HG03378 (cell line): ENCODE data around the gene NR3C2.

Source experiments
- ATAC-seq: cut with Tn5 transposase; IDR thresholded peaks from one replicate; pipeline ENCODE4 v1.9.1; 2021; ENCODE audit warnings: mild to moderate bottlenecking, moderate library complexity; ENCODE audit not compliant: unreplicated experiment

Gene NR3C2

DNA sequence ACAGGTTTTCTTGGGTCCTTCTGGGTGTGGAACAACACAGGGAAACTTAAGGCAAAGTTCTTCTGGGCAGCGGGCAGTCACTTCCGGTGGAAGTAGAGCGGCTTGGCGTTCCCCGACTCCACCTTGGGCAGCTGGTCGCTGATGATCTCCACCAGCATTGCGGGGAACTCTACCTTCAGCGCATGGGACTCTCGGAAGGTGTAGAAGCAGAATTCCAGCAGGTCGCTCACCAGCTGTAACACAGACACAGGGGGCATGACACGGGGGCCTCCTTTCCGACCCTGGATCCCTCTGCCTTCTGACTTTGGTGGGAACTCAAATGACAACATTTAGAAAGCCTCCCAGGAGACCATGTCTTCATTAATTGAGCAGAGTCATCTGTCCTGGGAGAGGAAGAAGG is 360.9 kb downstream of the NR3C2 start:
- ATAC-seq = no peak

DNA sequence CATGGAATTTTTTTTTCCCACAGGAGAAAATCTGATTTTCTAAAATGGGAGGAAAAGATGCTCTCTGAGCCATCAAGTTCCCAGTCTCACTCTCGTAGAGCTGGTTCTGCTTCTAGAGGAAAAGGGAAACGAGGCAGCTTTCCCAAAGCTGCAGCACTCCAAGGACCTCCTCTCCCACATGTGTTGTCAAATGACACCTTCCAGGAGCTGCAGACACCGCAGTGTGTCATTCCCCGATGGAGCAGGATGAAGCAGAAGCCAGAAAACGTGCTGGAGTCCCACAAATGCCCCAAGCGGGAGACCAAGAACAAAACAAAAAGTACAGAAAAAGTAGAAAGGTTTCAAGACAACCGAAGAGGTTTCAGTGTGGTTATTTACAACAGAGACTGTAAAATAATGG is 362.3 kb downstream of the NR3C2 start:
- no peak for ATAC-seq

DNA sequence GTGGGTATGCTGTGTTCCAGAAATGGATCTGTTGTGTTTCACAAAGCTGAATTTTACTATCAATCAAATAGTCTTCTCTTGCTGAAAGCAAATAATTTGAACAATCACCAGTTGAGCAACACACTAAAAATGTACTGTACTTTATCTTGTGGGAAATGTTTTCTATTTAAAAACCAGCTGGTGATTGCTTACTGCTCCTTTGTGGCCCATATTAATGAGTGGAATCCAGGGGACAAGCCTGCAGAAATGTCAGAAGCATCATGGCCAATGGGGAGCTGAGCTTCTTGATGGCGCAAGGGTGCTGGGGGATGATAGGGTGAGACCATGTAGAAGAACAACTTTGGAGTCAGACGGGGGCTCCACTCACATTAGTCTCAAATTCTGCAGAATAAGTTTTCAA is 364.2 kb downstream of the NR3C2 start:
- no peak for ATAC-seq

GRCh38 chr4:148077581-148077980 is 364.6 kb downstream of the NR3C2 start:
- no peak for ATAC-seq

- no peak for ATAC-seq
Measured at GRCh38 chr4:148076964-148077363, 365.2 kb downstream of the NR3C2 start.

DNA sequence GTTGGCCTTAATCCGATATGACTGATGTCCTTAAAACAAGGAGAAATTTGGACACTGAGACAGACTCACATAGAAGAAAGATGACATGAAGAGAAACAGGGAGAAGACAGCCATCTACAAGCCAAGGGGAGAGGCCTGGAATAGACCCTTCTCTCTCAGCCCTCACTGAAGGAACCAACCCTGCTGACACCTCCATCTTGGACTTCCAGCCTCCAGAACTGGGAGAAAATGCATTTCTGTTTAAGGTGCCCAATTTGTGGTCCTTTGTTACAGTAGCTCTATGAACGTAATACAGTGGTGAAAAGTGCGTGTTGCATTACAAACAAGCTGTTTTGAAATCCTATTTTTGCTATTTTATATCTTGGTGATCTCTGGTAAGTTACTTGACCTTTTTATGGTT is 366.8 kb downstream of the NR3C2 start:
- ATAC-seq = no peak

DNA sequence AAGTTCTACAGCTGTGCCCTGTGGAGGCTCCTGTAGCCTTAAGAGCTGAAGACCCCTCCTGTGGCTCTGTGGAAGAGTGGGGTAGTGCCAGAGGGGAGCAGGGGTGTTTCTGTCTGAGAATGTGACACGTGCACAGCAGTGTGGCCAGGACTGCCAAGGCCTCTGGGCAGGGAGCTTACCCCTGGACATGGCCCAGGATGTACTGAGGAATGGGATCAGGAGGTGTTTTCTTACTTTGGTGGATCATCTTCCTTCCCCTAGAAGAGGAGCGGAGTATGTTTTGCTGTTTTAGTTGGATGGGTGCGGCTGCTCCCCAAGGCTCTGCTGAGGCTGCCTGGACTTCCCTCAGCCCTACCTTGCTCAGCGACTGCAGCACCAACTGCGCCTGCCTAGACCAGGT is 367.8 kb downstream of the NR3C2 start:
- ATAC-seq = no peak

GRCh38 chr4:148073349-148073748 is 368.9 kb downstream of the NR3C2 start:
- ATAC-seq = no peak

DNA sequence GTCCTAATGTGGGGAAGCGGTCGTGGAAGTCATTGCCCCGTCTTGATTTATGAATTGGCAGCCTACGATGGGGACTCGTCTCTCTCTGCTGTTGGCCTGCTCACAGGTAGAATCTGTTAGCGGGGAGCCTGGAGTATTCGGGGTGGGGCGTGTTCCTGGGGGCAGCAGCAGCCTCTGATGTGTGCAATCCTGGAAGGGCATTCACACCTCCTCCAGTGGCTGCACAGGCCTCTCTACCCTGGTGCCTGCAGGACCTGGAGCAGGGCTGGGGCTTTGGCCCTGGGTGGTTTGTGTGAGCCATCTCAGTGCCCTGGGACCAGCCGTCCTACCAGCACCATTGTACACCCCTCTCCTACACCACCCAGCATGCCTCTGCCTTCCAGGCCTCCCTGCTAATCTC is 369.4 kb downstream of the NR3C2 start:
- no peak for ATAC-seq

- ATAC-seq = no peak
Measured at GRCh38 chr4:148071009-148071408, 371.2 kb downstream of the NR3C2 start.

DNA sequence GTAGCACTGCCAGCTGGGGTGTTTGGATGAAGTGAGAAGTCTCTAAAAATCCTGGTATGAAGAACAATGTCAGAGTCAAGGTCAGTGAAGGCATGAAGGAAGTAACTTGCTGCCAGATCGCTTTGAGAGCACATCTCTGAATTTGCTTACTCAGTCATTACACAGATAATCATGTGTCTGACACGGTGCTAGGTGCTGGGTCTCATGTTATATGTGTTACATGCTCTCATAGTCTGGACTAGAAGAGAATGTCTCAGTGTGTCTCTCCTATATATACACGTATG is 372.4 kb downstream of the NR3C2 start:
- ATAC-seq = no peak

DNA sequence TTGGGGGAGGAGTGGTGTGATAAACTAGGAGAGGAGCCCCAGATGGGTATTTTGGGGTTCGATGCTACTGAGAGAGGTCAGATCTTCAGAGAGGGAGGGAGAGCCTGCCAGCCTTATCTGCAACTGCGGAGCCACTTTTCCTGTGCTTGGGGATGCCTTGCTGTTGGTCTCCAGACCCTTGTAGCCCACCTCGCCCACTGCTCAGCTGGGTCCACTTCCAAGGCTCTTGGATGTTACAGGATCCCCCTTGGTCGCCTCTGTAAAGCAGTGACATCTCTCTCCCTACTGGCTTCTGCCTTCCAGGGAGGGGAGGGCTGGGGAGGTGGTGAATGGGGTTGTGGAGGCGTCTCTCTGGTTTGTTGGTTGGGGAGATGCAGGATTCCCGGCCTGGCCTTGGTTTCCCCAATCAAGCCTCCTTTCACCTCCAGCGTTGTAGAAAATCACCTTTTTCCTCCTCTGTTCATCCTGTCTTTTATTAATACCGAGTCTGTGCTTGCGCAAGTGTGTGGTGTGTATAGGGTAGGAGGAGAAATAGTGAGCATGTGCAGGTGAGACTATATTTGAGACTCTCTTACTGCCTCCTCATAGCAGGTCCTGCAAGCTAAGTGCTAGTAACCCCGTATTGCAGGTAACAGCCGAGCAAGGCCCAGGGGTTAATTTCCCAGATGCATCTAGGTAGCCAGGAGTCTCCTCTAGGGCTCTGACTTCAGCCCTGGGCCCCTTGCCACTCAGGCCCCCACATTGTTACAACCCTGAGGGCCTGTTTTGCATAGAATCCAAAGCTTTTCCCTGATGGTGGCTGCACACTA is 372.9 kb downstream of the NR3C2 start:
- no peak for ATAC-seq

DNA sequence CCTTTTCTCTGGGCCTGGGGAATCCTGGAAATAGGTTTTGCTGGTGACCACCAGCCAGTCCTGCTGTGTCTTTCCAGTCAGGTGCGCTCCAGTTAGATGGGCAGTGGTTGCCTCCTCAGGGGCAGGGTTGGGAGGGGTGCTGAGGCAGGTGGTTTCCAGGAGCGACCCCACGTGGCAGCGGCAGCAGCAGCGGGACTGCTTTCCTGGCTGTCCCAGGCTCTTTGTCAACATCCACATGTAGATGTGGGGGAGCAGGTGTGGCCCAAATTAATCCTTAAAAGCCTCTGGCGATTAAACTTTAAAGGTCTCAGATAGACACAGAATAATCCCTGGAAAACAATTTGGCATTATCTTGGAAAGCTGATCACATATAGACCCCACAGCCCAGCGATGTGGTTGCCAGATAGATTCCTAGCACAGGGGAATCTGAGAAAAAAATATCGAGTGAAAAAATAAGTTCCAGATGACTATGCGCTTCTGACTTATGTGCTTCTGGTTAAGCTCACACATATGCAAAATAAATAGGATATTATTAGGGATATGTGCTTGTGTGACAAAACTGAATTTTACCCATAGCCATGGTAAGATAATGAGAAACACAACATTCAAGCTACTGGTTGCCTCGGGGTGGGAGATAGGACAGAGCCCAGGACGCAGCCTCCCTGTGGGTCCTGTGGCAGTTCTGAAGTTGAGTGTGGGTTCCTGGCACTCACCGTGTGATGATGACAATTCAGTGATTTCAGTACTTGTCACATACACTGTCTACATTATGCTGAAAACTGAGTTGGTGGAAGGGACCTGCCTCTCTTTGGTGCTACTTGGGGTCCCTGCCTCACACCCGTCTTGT is 373.9 kb downstream of the NR3C2 start:
- ATAC-seq = no peak

DNA sequence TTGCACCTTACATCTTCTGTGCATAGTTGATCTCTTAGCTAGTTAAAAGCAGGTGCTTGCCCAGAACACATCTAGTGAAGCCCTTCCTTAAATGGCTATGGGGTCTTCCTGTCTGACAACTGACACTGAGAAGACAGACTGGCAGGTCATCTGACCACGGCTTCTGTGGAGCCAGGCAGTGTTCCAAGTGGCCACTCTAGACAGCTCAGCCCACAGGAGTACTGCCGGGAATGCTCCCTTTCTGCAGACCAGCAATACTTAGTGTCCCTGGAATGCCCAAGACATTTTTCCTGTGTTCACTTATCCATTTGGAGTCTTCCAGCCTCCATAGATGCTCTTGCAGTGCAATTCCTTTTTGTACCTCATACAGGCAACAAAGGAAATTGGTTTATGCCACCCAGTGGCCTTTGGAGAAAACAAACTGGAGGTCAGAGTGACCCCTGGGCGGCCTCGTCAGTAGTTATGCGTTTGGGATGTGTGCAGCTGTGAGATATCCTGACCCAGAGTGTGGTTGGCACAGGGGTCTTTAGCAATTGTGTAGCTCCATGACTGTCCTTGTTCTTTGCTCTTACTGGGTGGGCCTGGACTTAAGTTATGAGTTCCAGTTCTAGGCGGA is 374.8 kb downstream of the NR3C2 start:
- ATAC-seq = no peak

DNA sequence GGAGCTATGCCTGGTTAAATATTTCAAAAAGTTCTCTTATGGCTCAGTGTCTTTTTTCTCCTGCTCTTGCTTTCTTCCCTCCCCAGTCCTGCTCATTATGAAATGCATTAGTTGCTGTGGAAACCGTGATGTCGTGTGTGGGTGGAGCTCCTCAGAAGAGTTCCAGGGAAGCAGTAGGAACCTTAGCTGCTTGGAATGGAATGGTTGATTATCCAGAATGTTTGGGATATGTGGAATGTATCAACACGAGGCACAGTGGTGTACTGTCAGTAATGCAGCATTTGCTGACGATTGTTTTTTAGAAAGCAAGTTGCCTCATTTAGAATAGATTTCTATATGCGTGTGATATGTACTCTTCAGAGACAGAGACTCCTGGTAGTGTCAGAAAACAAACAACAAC is 377.1 kb downstream of the NR3C2 start:
- ATAC-seq = no peak

DNA sequence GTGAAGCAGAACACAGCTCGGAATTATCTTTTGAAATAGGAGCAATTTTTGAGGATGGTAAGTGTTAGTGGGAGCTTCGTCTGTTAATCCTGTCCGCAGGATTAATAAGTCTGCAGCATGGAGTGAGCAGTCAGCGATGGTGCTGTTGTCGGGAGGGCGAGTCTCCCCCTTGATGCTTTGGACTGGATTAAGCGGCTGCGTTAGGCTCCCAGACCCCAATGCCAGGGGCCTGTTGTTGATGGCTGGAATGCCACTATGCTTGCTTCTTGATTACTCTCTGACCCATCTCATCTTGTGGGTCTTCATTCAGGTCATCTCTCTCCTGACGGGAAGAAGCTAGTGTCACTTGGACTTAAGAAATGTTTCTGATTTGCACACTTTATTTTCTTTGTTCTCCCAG is 377.8 kb downstream of the NR3C2 start:
- no peak for ATAC-seq

- ATAC-seq = no peak
Measured at GRCh38 chr4:148062301-148062950, 379.8 kb downstream of the NR3C2 start.

DNA sequence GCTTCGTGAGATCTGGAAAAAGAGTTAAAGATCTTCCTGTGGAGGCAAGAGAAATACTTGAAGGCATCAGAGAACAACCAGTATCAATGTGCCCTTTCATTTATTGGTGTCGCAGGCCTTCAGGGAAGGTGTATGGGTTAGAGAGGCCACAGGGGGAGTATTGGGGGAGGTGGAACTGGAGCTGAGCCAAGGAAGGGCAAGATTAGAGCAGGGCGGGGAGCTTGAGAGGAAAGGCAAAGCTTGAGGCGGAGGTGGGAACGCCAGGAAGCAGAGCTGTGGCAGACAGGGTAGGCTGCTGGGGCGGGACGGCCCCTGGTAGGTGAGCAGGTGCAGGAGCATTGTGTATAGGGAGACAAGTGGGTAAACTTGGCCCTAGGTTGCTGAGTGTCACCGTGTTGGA is 380.4 kb downstream of the NR3C2 start:
- ATAC-seq = no peak

DNA sequence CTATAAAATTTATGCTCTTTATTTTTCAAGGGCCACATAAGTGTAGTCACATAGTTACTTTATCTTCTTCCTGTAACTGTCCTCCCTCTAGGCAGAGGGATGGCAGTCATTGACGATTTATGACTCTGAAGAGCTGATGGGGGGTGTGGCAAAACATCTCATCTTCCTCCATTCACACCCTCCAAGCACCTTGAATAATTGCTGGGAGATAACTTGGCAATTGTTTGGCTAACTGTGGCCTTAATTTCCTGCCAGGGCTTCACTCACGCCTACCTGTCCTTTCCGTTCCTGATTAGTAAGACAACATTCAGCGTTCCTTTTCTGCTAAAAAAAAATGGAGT is 381.1 kb downstream of the NR3C2 start:
- no peak for ATAC-seq

DNA sequence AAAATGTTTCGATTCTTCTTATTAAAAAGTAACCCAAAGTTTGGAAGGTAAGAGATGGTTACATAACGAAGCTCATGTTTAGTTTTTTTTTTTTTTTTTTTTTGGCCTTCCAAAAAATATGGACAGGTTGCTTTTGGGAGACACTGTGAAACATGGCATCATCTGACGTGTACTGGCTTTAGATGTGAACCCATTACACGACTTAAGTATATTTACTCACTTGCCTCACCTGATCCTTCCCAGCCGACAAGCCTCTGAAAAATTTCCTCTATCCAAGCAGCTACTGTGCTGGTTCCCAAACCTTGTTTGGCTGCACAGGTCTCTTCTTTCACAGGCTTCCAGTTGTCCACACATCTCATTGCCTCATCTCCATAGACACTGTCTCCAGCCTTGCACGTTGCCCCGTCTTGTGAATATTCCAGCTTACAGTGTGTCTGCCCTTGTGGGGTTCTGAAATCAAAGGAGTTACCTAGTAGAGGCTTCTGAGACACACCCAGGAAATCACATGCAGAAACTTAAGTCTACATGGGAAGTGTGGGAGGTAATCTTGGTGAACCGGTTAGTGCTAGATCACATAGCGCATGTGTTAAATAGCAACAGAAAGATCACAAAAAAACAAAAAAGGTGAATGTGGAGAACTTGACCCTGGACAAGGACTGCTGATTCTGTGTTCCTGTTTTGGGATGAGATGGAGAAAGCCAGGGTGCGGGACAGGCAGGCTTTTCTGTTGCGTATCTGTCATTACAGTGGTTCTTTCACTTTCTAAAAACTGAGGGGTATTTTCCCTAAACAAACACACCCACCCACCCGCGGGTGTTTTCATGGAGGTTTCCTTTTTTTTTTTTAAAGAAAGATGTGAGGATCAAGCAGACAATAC is 381.7 kb downstream of the NR3C2 start:
- no peak for ATAC-seq
